HEK293 (cell line): ENCODE results near the gene COMMD3.
A peak's percentile ranks its signal among the peaks of the same experiment; 100 is the strongest.

Experiments
- GLI4 ChIP-seq: fragments of 450-650 bp; formaldehyde crosslinking; IDR thresholded peaks from 2 replicates; pipeline ENCODE4 v1.5.1; 2016; ENCODE audit warnings: missing biosample characterization, missing genetic modification characterization
- GLIS1 ChIP-seq: fragments of 450-650 bp; formaldehyde crosslinking; IDR thresholded peaks from 2 replicates; pipeline ENCODE4 v1.5.1; 2016; ENCODE audit warnings: missing biosample characterization, missing genetic modification characterization
- GLIS2 ChIP-seq: fragments of 450-650 bp; formaldehyde crosslinking; IDR thresholded peaks from 2 replicates; pipeline ENCODE4 v1.5.1; 2016; ENCODE audit warnings: missing biosample characterization, missing genetic modification characterization
- IKZF3 ChIP-seq: fragments of 450-650 bp; IDR thresholded peaks from 2 replicates; pipeline ENCODE4 v1.5.0; 2018; ENCODE audit warnings: missing biosample characterization, mild to moderate bottlenecking, missing genetic modification characterization, moderate library complexity
- KLF16 ChIP-seq: fragments of 450-650 bp; formaldehyde crosslinking; IDR thresholded peaks from 2 replicates; pipeline ENCODE4 v1.5.1; 2017; ENCODE audit warnings: missing biosample characterization, missing genetic modification characterization
- RBAK ChIP-seq: fragments of 450-650 bp; formaldehyde crosslinking; IDR thresholded peaks from 2 replicates; pipeline ENCODE4 v1.5.1; 2016; ENCODE audit warnings: missing biosample characterization, missing genetic modification characterization
- SALL2 ChIP-seq: fragments of 450-650 bp; formaldehyde crosslinking; IDR thresholded peaks from 2 replicates; pipeline ENCODE4 v1.5.0; 2017; ENCODE audit warnings: missing biosample characterization, mild to moderate bottlenecking, missing genetic modification characterization, borderline replicate concordance
- ZFP69B ChIP-seq: fragments of 450-650 bp; formaldehyde crosslinking; IDR thresholded peaks from 2 replicates; pipeline ENCODE4 v1.5.1; 2016; ENCODE audit warnings: missing biosample characterization, missing genetic modification characterization
- ZNF112 ChIP-seq: fragments of 450-650 bp; formaldehyde crosslinking; IDR thresholded peaks from 2 replicates; pipeline ENCODE4 v1.5.0; 2017; ENCODE audit warnings: missing biosample characterization, missing genetic modification characterization
- ZNF121 ChIP-seq: fragments of 450-650 bp; formaldehyde crosslinking; IDR thresholded peaks from 2 replicates; pipeline ENCODE4 v1.5.1; 2016; ENCODE audit warnings: missing biosample characterization, missing genetic modification characterization
- ZNF155 ChIP-seq: fragments of 450-650 bp; formaldehyde crosslinking; IDR thresholded peaks from 2 replicates; pipeline ENCODE4 v1.5.1; 2016; ENCODE audit warnings: missing biosample characterization, missing genetic modification characterization
- ZNF214 ChIP-seq: fragments of 450-650 bp; formaldehyde crosslinking; IDR thresholded peaks from 2 replicates; pipeline ENCODE4 v1.5.1; 2017; ENCODE audit warnings: missing biosample characterization, mild to moderate bottlenecking, missing genetic modification characterization, borderline replicate concordance
- ZNF23 ChIP-seq: fragments of 450-650 bp; formaldehyde crosslinking; IDR thresholded peaks from 2 replicates; pipeline ENCODE4 v1.5.1; 2016; ENCODE audit warnings: missing biosample characterization, missing genetic modification characterization, borderline replicate concordance
- ZNF266 ChIP-seq: fragments of 450-650 bp; formaldehyde crosslinking; IDR thresholded peaks from 2 replicates; pipeline ENCODE4 v1.5.1; 2016; ENCODE audit warnings: missing biosample characterization, missing genetic modification characterization, low read depth
- ZNF302 ChIP-seq: fragments of 450-650 bp; formaldehyde crosslinking; IDR thresholded peaks from 2 replicates; pipeline ENCODE4 v1.5.1; 2016; ENCODE audit warnings: missing biosample characterization, missing genetic modification characterization, low read depth
- ZNF391 ChIP-seq: fragments of 450-650 bp; formaldehyde crosslinking; IDR thresholded peaks from 2 replicates; pipeline ENCODE4 v1.5.1; 2016; ENCODE audit warnings: low read depth, missing biosample characterization, missing genetic modification characterization, borderline replicate concordance
- ZNF510 ChIP-seq: fragments of 450-650 bp; formaldehyde crosslinking; IDR thresholded peaks from 2 replicates; pipeline ENCODE4 v1.5.1; 2018; ENCODE audit warnings: mild to moderate bottlenecking, missing genetic modification characterization, missing biosample characterization; ENCODE audit not compliant: insufficient replicate concordance
- ZNF521 ChIP-seq: fragments of 450-650 bp; formaldehyde crosslinking; IDR thresholded peaks from 2 replicates; pipeline ENCODE4 v1.5.1; 2017; ENCODE audit warnings: missing biosample characterization, mild to moderate bottlenecking, missing genetic modification characterization
- ZNF555 ChIP-seq: fragments of 450-650 bp; formaldehyde crosslinking; conservative IDR thresholded peaks from 2 replicates; pipeline ENCODE4 v1.5.1; 2017; ENCODE audit warnings: missing biosample characterization, mild to moderate bottlenecking, missing genetic modification characterization, inconsistent platforms
- ZNF585B ChIP-seq: fragments of 450-650 bp; formaldehyde crosslinking; IDR thresholded peaks from 2 replicates; pipeline ENCODE4 v1.5.1; 2016; ENCODE audit warnings: missing biosample characterization, missing genetic modification characterization
- ZNF707 ChIP-seq: fragments of 450-650 bp; formaldehyde crosslinking; IDR thresholded peaks from 2 replicates; pipeline ENCODE4 v1.5.1; 2016; ENCODE audit warnings: missing biosample characterization, missing genetic modification characterization
- ZNF747 ChIP-seq: fragments of 450-650 bp; formaldehyde crosslinking; IDR thresholded peaks from 2 replicates; pipeline ENCODE4 v1.5.1; 2016; ENCODE audit warnings: missing biosample characterization, missing genetic modification characterization
- ZNF785 ChIP-seq: fragments of 450-650 bp; formaldehyde crosslinking; IDR thresholded peaks from 2 replicates; pipeline ENCODE4 v1.5.1; 2016; ENCODE audit warnings: missing biosample characterization, missing genetic modification characterization
- TF ChIP-seq, protein P1 (sequence below): fragments of 450-650 bp; formaldehyde crosslinking; IDR thresholded peaks from 2 replicates; pipeline ENCODE4 v1.5.1; 2016; ENCODE audit warnings: missing biosample characterization, missing genetic modification characterization
- TF ChIP-seq, protein P2 (sequence below): fragments of 450-650 bp; formaldehyde crosslinking; IDR thresholded peaks from 2 replicates; pipeline ENCODE4 v1.5.1; 2016; ENCODE audit warnings: missing biosample characterization, missing genetic modification characterization
- TF ChIP-seq, protein P3 (sequence below): fragments of 450-650 bp; formaldehyde crosslinking; IDR thresholded peaks from 2 replicates; pipeline ENCODE4; 2016; ENCODE audit warnings: missing biosample characterization, missing genetic modification characterization
- TF ChIP-seq, protein P4 (sequence below): fragments of 450-650 bp; formaldehyde crosslinking; IDR thresholded peaks from 2 replicates; pipeline ENCODE4 v1.5.1; 2017; ENCODE audit warnings: missing biosample characterization, mild to moderate bottlenecking, missing genetic modification characterization, moderate library complexity
- TF ChIP-seq, protein P5 (sequence below): fragments of 450-650 bp; formaldehyde crosslinking; IDR thresholded peaks from 2 replicates; pipeline ENCODE4 v1.5.1; 2016; ENCODE audit warnings: missing biosample characterization, missing genetic modification characterization
- TF ChIP-seq, protein P6 (sequence below): fragments of 450-650 bp; formaldehyde crosslinking; optimal IDR thresholded peaks from 2 replicates; pipeline ENCODE3; 2016; ENCODE audit warnings: missing biosample characterization, mild to moderate bottlenecking, missing genetic modification characterization

The COMMD3 gene

DNA sequence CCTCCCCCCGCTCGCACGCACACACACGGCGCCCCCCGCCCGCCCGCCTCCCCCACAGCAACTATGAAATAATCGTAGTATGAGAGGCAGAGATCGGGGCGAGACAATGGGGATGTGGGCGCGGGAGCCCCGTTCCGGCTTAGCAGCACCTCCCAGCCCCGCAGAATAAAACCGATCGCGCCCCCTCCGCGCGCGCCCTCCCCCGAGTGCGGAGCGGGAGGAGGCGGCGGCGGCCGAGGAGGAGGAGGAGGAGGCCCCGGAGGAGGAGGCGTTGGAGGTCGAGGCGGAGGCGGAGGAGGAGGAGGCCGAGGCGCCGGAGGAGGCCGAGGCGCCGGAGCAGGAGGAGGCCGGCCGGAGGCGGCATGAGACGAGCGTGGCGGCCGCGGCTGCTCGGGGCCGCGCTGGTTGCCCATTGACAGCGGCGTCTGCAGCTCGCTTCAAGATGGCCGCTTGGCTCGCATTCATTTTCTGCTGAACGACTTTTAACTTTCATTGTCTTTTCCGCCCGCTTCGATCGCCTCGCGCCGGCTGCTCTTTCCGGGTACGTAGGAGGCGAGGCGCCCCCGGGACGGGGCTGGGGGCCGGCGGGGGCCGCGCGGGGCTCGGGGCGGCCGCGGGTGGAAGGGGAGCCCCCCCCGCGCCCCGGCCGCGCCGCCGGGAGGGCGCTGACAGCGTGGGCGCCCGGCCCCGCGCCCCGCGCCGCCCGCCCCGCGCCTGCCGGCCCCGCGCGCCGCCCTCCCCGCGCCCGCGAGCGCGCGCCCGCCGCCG, 5.2 kb downstream of the COMMD3 start (continued):
- no peak for TF ChIP-seq ZNF302
- no peak for TF ChIP-seq ZNF785 (tag by site-specific recombination)
- TF ChIP-seq GLIS1 = peak; percentile 36; the same call in 1 of the 2 replicates
- TF ChIP-seq, protein P1, sequence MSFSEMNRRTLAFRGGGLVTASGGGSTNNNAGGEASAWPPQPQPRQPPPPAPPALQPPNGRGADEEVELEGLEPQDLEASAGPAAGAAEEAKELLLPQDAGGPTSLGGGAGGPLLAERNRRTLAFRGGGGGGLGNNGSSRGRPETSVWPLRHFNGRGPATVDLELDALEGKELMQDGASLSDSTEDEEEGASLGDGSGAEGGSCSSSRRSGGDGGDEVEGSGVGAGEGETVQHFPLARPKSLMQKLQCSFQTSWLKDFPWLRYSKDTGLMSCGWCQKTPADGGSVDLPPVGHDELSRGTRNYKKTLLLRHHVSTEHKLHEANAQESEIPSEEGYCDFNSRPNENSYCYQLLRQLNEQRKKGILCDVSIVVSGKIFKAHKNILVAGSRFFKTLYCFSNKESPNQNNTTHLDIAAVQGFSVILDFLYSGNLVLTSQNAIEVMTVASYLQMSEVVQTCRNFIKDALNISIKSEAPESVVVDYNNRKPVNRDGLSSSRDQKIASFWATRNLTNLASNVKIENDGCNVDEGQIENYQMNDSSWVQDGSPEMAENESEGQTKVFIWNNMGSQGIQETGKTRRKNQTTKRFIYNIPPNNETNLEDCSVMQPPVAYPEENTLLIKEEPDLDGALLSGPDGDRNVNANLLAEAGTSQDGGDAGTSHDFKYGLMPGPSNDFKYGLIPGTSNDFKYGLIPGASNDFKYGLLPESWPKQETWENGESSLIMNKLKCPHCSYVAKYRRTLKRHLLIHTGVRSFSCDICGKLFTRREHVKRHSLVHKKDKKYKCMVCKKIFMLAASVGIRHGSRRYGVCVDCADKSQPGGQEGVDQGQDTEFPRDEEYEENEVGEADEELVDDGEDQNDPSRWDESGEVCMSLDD = peak; percentile 78
- TF ChIP-seq ZNF555 = no peak
- TF ChIP-seq ZFP69B (tag by site-specific recombination) = no peak
- no peak for TF ChIP-seq ZNF510 (tag by site-specific recombination)
- no peak for TF ChIP-seq GLI4
- TF ChIP-seq ZNF585B = no peak
- no peak for TF ChIP-seq ZNF214 (tag by site-specific recombination)
- TF ChIP-seq SALL2 = no peak
- TF ChIP-seq, protein P2, sequence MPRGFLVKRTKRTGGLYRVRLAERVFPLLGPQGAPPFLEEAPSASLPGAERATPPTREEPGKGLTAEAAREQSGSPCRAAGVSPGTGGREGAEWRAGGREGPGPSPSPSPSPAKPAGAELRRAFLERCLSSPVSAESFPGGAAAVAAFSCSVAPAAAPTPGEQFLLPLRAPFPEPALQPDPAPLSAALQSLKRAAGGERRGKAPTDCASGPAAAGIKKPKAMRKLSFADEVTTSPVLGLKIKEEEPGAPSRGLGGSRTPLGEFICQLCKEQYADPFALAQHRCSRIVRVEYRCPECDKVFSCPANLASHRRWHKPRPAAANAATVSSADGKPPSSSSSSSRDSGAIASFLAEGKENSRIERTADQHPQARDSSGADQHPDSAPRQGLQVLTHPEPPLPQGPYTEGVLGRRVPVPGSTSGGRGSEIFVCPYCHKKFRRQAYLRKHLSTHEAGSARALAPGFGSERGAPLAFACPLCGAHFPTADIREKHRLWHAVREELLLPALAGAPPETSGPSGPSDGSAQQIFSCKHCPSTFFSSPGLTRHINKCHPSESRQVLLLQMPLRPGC (tag by site-specific recombination) = no peak
- TF ChIP-seq ZNF23 (tag by site-specific recombination) = no peak
- TF ChIP-seq, protein P3, sequence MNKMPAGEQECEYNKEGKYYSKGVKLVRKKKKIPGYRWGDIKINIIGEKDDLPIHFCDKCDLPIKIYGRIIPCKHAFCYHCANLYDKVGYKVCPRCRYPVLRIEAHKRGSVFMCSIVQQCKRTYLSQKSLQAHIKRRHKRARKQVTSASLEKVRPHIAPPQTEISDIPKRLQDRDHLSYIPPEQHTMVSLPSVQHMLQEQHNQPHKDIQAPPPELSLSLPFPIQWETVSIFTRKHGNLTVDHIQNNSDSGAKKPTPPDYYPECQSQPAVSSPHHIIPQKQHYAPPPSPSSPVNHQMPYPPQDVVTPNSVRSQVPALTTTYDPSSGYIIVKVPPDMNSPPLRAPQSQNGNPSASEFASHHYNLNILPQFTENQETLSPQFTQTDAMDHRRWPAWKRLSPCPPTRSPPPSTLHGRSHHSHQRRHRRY (tag by site-specific recombination) = no peak
- TF ChIP-seq IKZF3 (tag by site-specific recombination) = no peak
- peak; percentile 44; the same call in 1 of the 2 replicates for TF ChIP-seq ZNF121 (tag by site-specific recombination)
- no peak for TF ChIP-seq ZNF747
- TF ChIP-seq, protein P4, sequence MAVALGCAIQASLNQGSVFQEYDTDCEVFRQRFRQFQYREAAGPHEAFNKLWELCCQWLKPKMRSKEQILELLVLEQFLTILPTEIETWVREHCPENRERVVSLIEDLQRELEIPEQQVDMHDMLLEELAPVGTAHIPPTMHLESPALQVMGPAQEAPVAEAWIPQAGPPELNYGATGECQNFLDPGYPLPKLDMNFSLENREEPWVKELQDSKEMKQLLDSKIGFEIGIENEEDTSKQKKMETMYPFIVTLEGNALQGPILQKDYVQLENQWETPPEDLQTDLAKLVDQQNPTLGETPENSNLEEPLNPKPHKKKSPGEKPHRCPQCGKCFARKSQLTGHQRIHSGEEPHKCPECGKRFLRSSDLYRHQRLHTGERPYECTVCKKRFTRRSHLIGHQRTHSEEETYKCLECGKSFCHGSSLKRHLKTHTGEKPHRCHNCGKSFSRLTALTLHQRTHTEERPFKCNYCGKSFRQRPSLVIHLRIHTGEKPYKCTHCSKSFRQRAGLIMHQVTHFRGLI (tag by site-specific recombination) = 0 out of 2 replicates have a peak, but pooled peaks have one; percentile 35
- TF ChIP-seq, protein P5, sequence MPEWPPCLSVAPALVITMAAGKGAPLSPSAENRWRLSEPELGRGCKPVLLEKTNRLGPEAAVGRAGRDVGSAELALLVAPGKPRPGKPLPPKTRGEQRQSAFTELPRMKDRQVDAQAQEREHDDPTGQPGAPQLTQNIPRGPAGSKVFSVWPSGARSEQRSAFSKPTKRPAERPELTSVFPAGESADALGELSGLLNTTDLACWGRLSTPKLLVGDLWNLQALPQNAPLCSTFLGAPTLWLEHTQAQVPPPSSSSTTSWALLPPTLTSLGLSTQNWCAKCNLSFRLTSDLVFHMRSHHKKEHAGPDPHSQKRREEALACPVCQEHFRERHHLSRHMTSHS (tag by site-specific recombination) = 0 out of 2 replicates have a peak, but pooled peaks have one; percentile 42
- TF ChIP-seq ZNF707 (tag by site-specific recombination) = no peak
- no peak for TF ChIP-seq ZNF112 (tag by site-specific recombination)
- TF ChIP-seq, protein P6, sequence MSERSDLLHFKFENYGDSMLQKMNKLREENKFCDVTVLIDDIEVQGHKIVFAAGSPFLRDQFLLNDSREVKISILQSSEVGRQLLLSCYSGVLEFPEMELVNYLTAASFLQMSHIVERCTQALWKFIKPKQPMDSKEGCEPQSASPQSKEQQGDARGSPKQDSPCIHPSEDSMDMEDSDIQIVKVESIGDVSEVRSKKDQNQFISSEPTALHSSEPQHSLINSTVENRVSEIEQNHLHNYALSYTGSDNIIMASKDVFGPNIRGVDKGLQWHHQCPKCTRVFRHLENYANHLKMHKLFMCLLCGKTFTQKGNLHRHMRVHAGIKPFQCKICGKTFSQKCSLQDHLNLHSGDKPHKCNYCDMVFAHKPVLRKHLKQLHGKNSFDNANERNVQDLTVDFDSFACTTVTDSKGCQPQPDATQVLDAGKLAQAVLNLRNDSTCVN (tag by site-specific recombination) = peak; percentile 85
- TF ChIP-seq KLF16 = peak; percentile 80
- no peak for TF ChIP-seq ZNF155 (tag by site-specific recombination)
- peak; percentile 88 for TF ChIP-seq GLIS2 (tag by site-specific recombination)
- no peak for TF ChIP-seq RBAK (tag by site-specific recombination)
- TF ChIP-seq ZNF266 (tag by site-specific recombination) = no peak
- TF ChIP-seq ZNF521 (tag by site-specific recombination) = no peak
- peak; percentile 50; the same call in 1 of the 2 replicates for TF ChIP-seq ZNF391 (tag by site-specific recombination)
